WI38 (cell line): ENCODE data around the gene DSPP.

Source experiments
- H3K4me3 ChIP-seq: 2 replicates; pipeline ENCODE4 v1.5.1; 2011; ENCODE audit warnings: low read depth, mild to moderate bottlenecking, control low read depth, low read length
- CTCF ChIP-seq: IDR thresholded peaks from 2 replicates; pipeline ENCODE4 v1.5.1; 2012; ENCODE audit warnings: low read depth, mild to moderate bottlenecking, control low read depth, low read length

DSPP gene

GRCh38 chr4:87574996-87575395 lies 33.3 kb upstream of the DSPP start:
- TF ChIP-seq CTCF: no peak
- H3K4me3 ChIP-seq: no peak overlapping the region

GRCh38 chr4:87575408-87575807 lies 32.9 kb upstream of the DSPP start:
- TF ChIP-seq CTCF: no peak
- no peak overlapping the region for H3K4me3 ChIP-seq

GRCh38 chr4:87575983-87576382 lies 32.3 kb upstream of the DSPP start:
- no peak overlapping the region for H3K4me3 ChIP-seq
- TF ChIP-seq CTCF: no peak

- H3K4me3 ChIP-seq: no peak overlapping the region
- TF ChIP-seq CTCF: no peak
These were observed 28.9 kb upstream of the DSPP start for GRCh38 chr4:87579478-87579877.

GRCh38 chr4:87580057-87580456 lies 28.3 kb upstream of the DSPP start:
- H3K4me3 ChIP-seq: no peak overlapping the region
- TF ChIP-seq CTCF: no peak

GRCh38 chr4:87584222-87584908 lies 24.0 kb upstream of the DSPP start:
- H3K4me3 ChIP-seq: no peak overlapping the region
- no peak for TF ChIP-seq CTCF

GRCh38 chr4:87589531-87589930 lies 18.8 kb upstream of the DSPP start:
- no peak overlapping the region for H3K4me3 ChIP-seq
- TF ChIP-seq CTCF: no peak
